Upper lobe of left lung (tissue), 4 donors: ENCODE data around the gene SYT14.

Experiments used
- POLR2A ChIP-seq, 4 donors: fragments of 450-650 bp; IDR thresholded peaks; one replicate each; pipeline ENCODE4 v1.5.1; 2016 to 2017; ENCODE audit warnings: antibody characterized with exemption in 4 of 4, mild to moderate bottlenecking in 2 of 4
- POLR2AphosphoS5 ChIP-seq, 2 donors: sonication (generic); formaldehyde crosslinking; IDR thresholded peaks; one replicate each; pipeline ENCODE4 v1.5.1; 2017; ENCODE audit warnings: antibody characterized with exemption in 2 of 2
- TF ChIP-seq, protein P1 (sequence below), 6 experiments: fragments of 450-650 bp in 4 of 6; fragments of 200-600 bp in 2 of 6; sonication (generic) in 2 of 6; IDR thresholded peaks; one replicate each; pipeline ENCODE4 v1.5.1; 2016 to 2019; ENCODE audit warnings: antibody characterized with exemption in 6 of 6

DNA sequence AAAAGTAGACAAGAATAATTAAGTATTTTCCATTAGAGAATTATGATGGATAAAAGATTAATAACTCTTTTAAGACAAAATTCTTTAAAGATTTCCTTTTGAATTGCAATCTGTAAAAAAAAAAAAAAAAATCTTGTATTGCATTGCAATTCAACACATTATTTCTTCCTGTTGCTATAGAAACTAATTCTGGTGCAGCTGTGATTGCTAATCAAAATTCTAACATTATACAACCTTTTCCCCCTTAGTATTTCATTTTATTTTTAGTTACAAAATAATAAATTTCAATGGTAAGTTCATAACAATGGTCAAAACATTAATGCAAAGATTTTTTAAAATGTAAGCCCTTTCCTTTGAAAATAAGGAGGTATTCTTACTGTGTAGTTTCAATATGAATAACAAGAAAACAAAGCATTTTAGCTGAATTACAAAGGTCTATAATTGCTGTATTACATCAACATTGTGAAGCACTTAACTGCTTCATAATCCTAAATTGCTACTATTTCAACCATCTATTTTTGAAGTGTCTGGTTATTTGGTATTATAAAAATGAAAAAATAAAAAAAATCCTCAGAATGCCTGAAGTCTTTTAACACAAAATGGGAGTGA, 135.0 kb downstream of the SYT14 start:
- TF ChIP-seq, protein P1, sequence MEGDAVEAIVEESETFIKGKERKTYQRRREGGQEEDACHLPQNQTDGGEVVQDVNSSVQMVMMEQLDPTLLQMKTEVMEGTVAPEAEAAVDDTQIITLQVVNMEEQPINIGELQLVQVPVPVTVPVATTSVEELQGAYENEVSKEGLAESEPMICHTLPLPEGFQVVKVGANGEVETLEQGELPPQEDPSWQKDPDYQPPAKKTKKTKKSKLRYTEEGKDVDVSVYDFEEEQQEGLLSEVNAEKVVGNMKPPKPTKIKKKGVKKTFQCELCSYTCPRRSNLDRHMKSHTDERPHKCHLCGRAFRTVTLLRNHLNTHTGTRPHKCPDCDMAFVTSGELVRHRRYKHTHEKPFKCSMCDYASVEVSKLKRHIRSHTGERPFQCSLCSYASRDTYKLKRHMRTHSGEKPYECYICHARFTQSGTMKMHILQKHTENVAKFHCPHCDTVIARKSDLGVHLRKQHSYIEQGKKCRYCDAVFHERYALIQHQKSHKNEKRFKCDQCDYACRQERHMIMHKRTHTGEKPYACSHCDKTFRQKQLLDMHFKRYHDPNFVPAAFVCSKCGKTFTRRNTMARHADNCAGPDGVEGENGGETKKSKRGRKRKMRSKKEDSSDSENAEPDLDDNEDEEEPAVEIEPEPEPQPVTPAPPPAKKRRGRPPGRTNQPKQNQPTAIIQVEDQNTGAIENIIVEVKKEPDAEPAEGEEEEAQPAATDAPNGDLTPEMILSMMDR (IDR thresholded peaks at IDR 0.05) = no peak
- TF ChIP-seq POLR2AphosphoS5 (IDR thresholded peaks at IDR 0.05) (no peak), POLR2A (IDR thresholded peaks at IDR 0.05) (no peak)
